ENCODE measurements around the gene TMEM184A. TPM values are rescaled to one million over a fixed set of nuclear protein-coding genes. Genes with fewer than 3 reads are reported as not detected.

Gene TMEM184A
- total and polyA plus RNA-seq, 2 of the 13 experiments (the other 11 are each of a cell fraction or from before 2014, with no cell fraction given), result 9.5 to 20.4 TPM

DNA sequence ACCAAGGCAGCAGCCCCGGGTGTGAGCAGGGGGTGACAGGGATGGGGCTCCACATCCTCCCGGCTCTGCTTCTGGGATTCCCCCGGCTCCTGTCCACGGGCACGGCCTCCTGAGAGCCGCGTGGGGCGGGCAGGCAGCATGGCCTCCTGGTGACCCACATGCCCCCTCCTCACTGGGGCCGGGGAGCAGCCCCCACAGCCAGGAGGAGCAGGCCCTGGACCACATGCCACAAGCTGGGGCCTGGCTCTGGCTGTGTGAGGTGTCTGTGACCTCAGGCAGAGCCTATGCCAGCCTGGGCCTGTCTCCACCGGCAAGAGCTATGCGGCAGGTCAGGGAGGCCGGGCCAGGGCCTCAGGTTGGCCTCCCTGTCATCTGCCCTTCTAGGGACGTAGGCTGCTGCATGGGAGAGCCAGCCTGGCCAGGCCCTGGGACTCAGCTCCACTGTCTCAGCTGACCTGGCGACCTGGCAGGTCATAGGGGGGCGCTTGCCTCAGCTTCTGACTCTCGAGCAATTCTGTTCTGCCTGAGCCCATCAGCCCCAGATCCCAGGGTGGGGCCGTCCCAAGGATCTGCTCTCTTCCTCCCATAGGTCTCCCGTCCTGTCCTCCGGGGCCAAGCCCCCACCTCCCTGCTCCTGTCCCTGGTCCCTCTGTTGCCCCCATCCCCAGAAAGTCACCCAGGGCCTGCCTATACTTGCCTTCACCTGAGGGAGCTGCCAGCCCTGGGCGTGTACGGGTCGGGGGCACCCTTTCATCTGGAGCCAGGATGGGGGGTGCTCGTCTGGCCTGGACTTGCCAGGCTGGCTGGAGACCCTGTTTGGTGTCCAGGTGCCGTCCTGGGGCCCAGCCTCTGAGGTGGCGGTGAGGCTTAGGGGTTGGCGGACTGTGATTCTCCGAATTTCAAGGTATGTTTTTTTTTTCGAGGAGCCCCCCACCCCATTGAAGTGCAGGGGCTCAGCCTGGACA is 3.9 kb upstream of the TMEM184A start:
- TF ChIP-seq ZNF687 (CRISPR knock-in tag; IDR thresholded peaks at IDR 0.05), result 0 out of 2 replicates have a peak, but pooled peaks have one; percentile 22
- no peak for TF ChIP-seq THAP7 (CRISPR knock-in tag; IDR thresholded peaks at IDR 0.05)
- no peak for TF ChIP-seq GATA4 (IDR thresholded peaks at IDR 0.05; ENCODE audit: borderline replicate concordance, low read depth)
- Histone ChIP-seq H3K9ac (ENCODE audit: insufficient read depth, low read depth, low read length) (0 out of 2 replicates have a peak overlapping the region, but pooled peaks have one; percentile 5), H3K4me3 (replicated peaks in 1 of 3; ENCODE audit: insufficient read depth in 1 of 3, low read depth in 2 of 3, low read length in 3 of 3) (no peak overlapping the region), H3K9me3 (ENCODE audit: low read length) (no peaks in the 10 kb centered on the region), H3K79me2 (ENCODE audit: insufficient read depth, low read length) (no peaks in the 10 kb centered on the region), H3K27me3 (ENCODE audit: control insufficient read depth in 1 of 2, insufficient read depth in 2 of 2, low read length in 2 of 2) (peaks cover 8 to 15% of the 10 kb centered on the region in 2 experiments; a peak in 2 of 5 replicates), H3K4me2 (ENCODE audit: low read depth, low read length) (no peak overlapping the region; the same call in 1 of the 2 replicates), H3K36me3 (replicated peaks in 1 of 2; ENCODE audit: control insufficient read depth in 1 of 2, insufficient read depth in 2 of 2, low read length in 2 of 2) (no peaks in the 10 kb centered on the region), H3K4me1 (ENCODE audit: insufficient read depth, low read length) (peaks cover 54% of the 10 kb centered on the region), H4K20me1 (ENCODE audit: insufficient read depth, low read length) (no peaks in the 10 kb centered on the region), H2AFZ (ENCODE audit: low read length) (no peak overlapping the region), H3K27ac (ENCODE audit: extremely low read length, insufficient read depth, low read length) (no peak overlapping the region)
- in situ Hi-C loops (cut with HindIII; ENCODE audit: extremely low pct_ligation_motif_present, low pct_unique_long_range_greater_than_20kb) (loop anchor here (5.0 kb wide), 1 partner anchor 58 kb away; the partner anchor contains the start of gene INTS1), intact Hi-C loops (cut with micrococcal nuclease; ENCODE audit: unreplicated experiment) (loop anchor here (5.0 kb wide), 1 partner anchor 38 kb away; no protein-coding TSS in a partner anchor)
- ATAC-seq (no peak), FAIRE-seq (no peak), DNase-seq (ENCODE audit: low spot score) (no peak)
- 32% methylated on average over 7 of the region's 28 CpGs for WGBS (ENCODE audit: low lambda C conversion rate)
- ChIA-PET CTCF (ENCODE audit: low intra/inter-chr PET ratio, low total read pairs) (no interaction called here), POLR2A (interaction anchor here (0.9 to 6.4 kb wide), 2 partner anchors 26 to 44 kb away, joined by 3 to 108 read pairs; no protein-coding TSS in a partner anchor)
- BruUV-seq (replicated peaks), result no TSS peak

Measured in HepG2 (cell line).